Measurements from ENCODE around the gene CDK2.

DNA sequence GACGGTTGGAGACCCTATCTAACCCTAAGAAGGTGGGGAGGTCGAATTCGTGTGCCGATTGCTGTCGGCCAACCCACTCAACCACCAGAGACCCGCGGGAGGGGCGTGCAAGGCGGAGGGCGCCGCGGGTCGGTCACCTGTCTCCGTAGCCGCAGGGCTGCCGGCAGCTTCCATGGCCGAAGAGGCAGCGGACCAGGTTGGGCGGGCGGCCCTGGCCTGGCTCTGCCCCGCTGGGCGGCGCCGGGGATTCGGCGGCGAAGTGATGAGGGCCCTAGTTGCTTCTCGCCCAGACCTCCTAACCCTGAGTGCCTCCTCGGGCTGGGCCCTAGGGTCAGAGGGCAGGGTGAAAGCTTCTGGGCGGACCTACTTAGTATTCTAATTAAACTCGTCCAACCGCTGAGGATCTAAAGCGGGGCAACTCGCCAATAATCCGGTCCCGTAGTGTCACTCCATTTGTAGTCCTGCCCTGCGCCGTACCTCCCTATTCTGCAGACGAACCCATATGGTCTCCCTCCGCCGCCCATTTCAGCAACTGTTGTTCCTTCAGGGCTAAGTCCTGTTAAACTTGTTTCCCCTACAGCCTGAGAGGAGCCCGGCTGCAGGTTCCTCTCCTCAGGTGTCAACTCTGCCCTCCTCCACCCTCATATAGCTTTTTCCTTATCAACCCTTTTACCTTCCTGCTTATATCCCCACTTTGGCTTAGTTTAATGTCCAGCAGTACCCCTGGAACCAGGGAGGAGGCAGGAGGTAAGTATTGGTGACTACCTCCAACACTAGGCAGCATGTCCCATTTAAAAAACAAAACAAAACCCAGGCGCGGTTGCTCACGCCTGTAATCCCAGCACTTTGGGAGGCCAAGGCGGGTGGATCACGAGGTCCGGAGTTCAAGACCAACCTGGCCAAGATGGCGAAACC lies 38.8 kb upstream of the CDK2 start, which contains the start of gene PYM1:
- no peak for TF ChIP-seq CTCF (IDR thresholded peaks at IDR 0.05)
- no peak for TF ChIP-seq POLR2A (IDR thresholded peaks at IDR 0.05)
- TF ChIP-seq POLR2AphosphoS5 (IDR thresholded peaks at IDR 0.05) = peak in 2 of 3 donors; percentile 47 to 70
- no peak for TF ChIP-seq EP300 (IDR thresholded peaks at IDR 0.05)

Measured in stomach (tissue), 4 donors.